H9 (cell line): ENCODE results near the gene HNRNPA3. TPM values are rescaled to one million over a fixed set of nuclear protein-coding genes. Genes with fewer than 3 reads are reported as not detected.
A peak's percentile ranks its signal among the peaks of the same experiment; 100 is the strongest.

Source experiments
- DNase-seq: peaks from one replicate; pipeline ENCODE4 v3.0.0-alpha.2; 2017
- H2AFZ ChIP-seq: one replicate; pipeline ENCODE4 v1.6.1; 2013; ENCODE audit warnings: mild to moderate bottlenecking, low read length, control low read depth, moderate library complexity
- H2AK5ac ChIP-seq: 2 replicates; pipeline ENCODE4 v1.6.1; 2013; ENCODE audit warnings: low read length, control low read depth, mixed read lengths; ENCODE audit not compliant: insufficient read length
- H2BK120ac ChIP-seq: one replicate; pipeline ENCODE4 v1.6.1; 2013; ENCODE audit warnings: low read depth, mild to moderate bottlenecking, low read length, control low read depth, inconsistent platforms; ENCODE audit not compliant: poor library complexity, severe bottlenecking
- H2BK12ac ChIP-seq: 2 replicates; pipeline ENCODE4 v1.6.1; 2013; ENCODE audit warnings: low read length, control low read depth, mixed read lengths, low read depth; ENCODE audit not compliant: insufficient read length
- H2BK15ac ChIP-seq: 2 replicates; pipeline ENCODE4 v1.6.1; 2013; ENCODE audit warnings: low read depth, low read length, control low read depth
- H2BK20ac ChIP-seq: one replicate; pipeline ENCODE4 v1.6.1; 2013; ENCODE audit warnings: low read depth, mild to moderate bottlenecking, low read length, control low read depth, inconsistent platforms; ENCODE audit not compliant: poor library complexity, severe bottlenecking
- H2BK5ac ChIP-seq: 2 replicates; pipeline ENCODE4 v1.6.1; 2013; ENCODE audit warnings: low read length, control low read depth, mixed read lengths; ENCODE audit not compliant: insufficient read length
- H3K14ac ChIP-seq: 2 replicates; pipeline ENCODE4 v1.6.1; 2013; ENCODE audit warnings: low read length, control low read depth; ENCODE audit not compliant: insufficient read depth
- H3K18ac ChIP-seq: 2 replicates; pipeline ENCODE4 v1.6.1; 2013; ENCODE audit warnings: low read depth, mild to moderate bottlenecking, mixed read lengths, low read length, control low read depth; ENCODE audit not compliant: insufficient read length
- H3K23ac ChIP-seq: 2 replicates; pipeline ENCODE4 v1.6.1; 2013; ENCODE audit warnings: low read length, control low read depth, mixed read lengths, low read depth; ENCODE audit not compliant: insufficient read length
- H3K23me2 ChIP-seq: 2 replicates; pipeline ENCODE4 v1.6.1; 2013; ENCODE audit warnings: low read depth, mild to moderate bottlenecking, mixed read lengths, low read length, control low read depth; ENCODE audit not compliant: insufficient read length, poor library complexity, severe bottlenecking
- H3K27ac ChIP-seq: 2 replicates; pipeline ENCODE4 v1.5.1; 2013; ENCODE audit warnings: low read length, control low read depth, mixed read lengths, low read depth; ENCODE audit not compliant: insufficient read length
- H3K27me3 ChIP-seq: 2 replicates; pipeline ENCODE4 v1.6.1; 2013; ENCODE audit warnings: low read length, control low read depth, inconsistent platforms; ENCODE audit not compliant: insufficient read depth
- H3K4ac ChIP-seq: 2 replicates; pipeline ENCODE4 v1.6.1; 2013; ENCODE audit warnings: low read depth, mild to moderate bottlenecking, control low read depth, inconsistent platforms, low read length, moderate library complexity
- H3K4me1 ChIP-seq: 2 replicates; pipeline ENCODE4 v1.6.1; 2013; ENCODE audit warnings: low read length, control low read depth, inconsistent platforms; ENCODE audit not compliant: insufficient read depth
- H3K4me2 ChIP-seq: 2 replicates; pipeline ENCODE4 v1.6.1; 2013; ENCODE audit warnings: low read length, control low read depth, mixed read lengths; ENCODE audit not compliant: insufficient read length, insufficient read depth
- H3K56ac ChIP-seq: 2 replicates; pipeline ENCODE4 v1.6.1; 2013; ENCODE audit warnings: low read depth, mild to moderate bottlenecking, mixed read lengths, low read length, control low read depth; ENCODE audit not compliant: insufficient read length
- H3K79me1 ChIP-seq: 2 replicates; pipeline ENCODE4 v1.6.1; 2013; ENCODE audit warnings: low read depth, mild to moderate bottlenecking, moderate library complexity, low read length, control low read depth, inconsistent platforms; ENCODE audit not compliant: insufficient read depth, poor library complexity, severe bottlenecking
- H3K79me2 ChIP-seq: 2 replicates; pipeline ENCODE4 v1.6.1; 2013; ENCODE audit warnings: low read length, control low read depth, inconsistent platforms; ENCODE audit not compliant: insufficient read depth
- H3K9ac ChIP-seq: 2 replicates; pipeline ENCODE4 v1.6.1; 2013; ENCODE audit warnings: low read length, control low read depth, mixed read lengths; ENCODE audit not compliant: insufficient read length; ENCODE audit errors: extremely low read depth
- H3K9me3 ChIP-seq: one replicate; pipeline ENCODE4 v1.6.1; 2013; ENCODE audit warnings: low read depth, low read length, inconsistent platforms; ENCODE audit not compliant: control insufficient read depth
- H3T11ph ChIP-seq: one replicate; pipeline ENCODE4 v1.6.1; 2013; ENCODE audit warnings: mild to moderate bottlenecking, low read length, control low read depth, inconsistent platforms
- H4K20me1 ChIP-seq: one replicate; pipeline ENCODE4 v1.6.1; 2013; ENCODE audit not compliant: control insufficient read depth, insufficient read length, insufficient read depth
- H4K5ac ChIP-seq: 2 replicates; pipeline ENCODE4 v1.6.1; 2013; ENCODE audit warnings: low read depth, mild to moderate bottlenecking, mixed read lengths, low read length, control low read depth; ENCODE audit not compliant: insufficient read length
- H4K8ac ChIP-seq: replicated peaks from 2 replicates; pipeline ENCODE4 v1.6.1; 2013; ENCODE audit warnings: low read length, control low read depth, mixed read lengths, low read depth; ENCODE audit not compliant: insufficient read length
- H4K91ac ChIP-seq: 2 replicates; pipeline ENCODE4 v1.6.1; 2013; ENCODE audit warnings: low read depth, mild to moderate bottlenecking, moderate library complexity, mixed read lengths, low read length, control low read depth; ENCODE audit not compliant: insufficient read length
- H3K27ac Mint-ChIP-seq, 3 experiments: 2 replicates in 2 of 3; 3 replicates in 1 of 3; pipeline ENCODE4 v1.8.0; 2020 to 2021; ENCODE audit warnings: mixed read lengths in 3 of 3, mild to moderate bottlenecking in 1 of 3, moderate library complexity in 1 of 3
- H3K27me3 Mint-ChIP-seq: 2 replicates; pipeline ENCODE4 v1.8.0; 2021; ENCODE audit warnings: low read depth, mild to moderate bottlenecking, moderate library complexity, mixed read lengths
- H3K36me3 Mint-ChIP-seq, 3 experiments: 2 replicates in 2 of 3; 3 replicates in 1 of 3; pipeline ENCODE4 v1.8.0; 2020 to 2021; ENCODE audit warnings: low read depth in 3 of 3, mixed read lengths in 3 of 3; ENCODE audit not compliant: insufficient read depth in 1 of 3
- H3K4me1 Mint-ChIP-seq, 2 experiments: 2 replicates each; pipeline ENCODE4 v1.8.0; 2020; ENCODE audit warnings: mixed read lengths in 2 of 2
- H3K4me3 Mint-ChIP-seq, 2 experiments: 2 replicates in 1 of 2; 3 replicates in 1 of 2; pipeline ENCODE4 v1.8.0; 2020 to 2021; ENCODE audit warnings: mild to moderate bottlenecking in 2 of 2, mixed read lengths in 2 of 2, moderate library complexity in 1 of 2
- H3K9me3 Mint-ChIP-seq, 2 experiments: 2 replicates in 1 of 2; 3 replicates in 1 of 2; pipeline ENCODE4 v1.8.0; 2020; ENCODE audit warnings: mild to moderate bottlenecking in 2 of 2, mixed read lengths in 2 of 2, moderate library complexity in 1 of 2
- CTCF ChIP-seq: fragments of 200-600 bp; sonication (generic); conservative IDR thresholded peaks from 3 replicates; pipeline ENCODE4 v1.8.0; 2021; ENCODE audit warnings: antibody characterized with exemption, mild to moderate bottlenecking
- WGBS: extraction: QIAGEN DNeasy Blood & Tissue Kit; methylation state at CpG from one replicate; pipeline ENCODE4 v1.1.7; 2013; ENCODE audit warnings: missing lambda C conversion rate, low lambda C conversion rate, mixed read lengths; ENCODE audit not compliant: insufficient read length; ENCODE audit errors: extremely low coverage; 5-methylcytosine and 5-hydroxymethylcytosine counted together
- total RNA-seq: library from RNA; stranded (reverse); gene quantifications from 2 replicates; pipeline ENCODE4 v1.2.1, GENCODE V29; 2021

The HNRNPA3 gene
- total RNA-seq, 1 experiment from 2014 or later = 405 TPM

- H2AFZ ChIP-seq = peak overlapping the region; percentile 100
- H2BK5ac ChIP-seq = no peak overlapping the region
- no peaks in the 10 kb centered on the region for H3K79me2 ChIP-seq
- no peak overlapping the region for H3K56ac ChIP-seq
- DNase-seq = no peak
- no peak overlapping the region for H3K23ac ChIP-seq
- no peaks in the 10 kb centered on the region for H4K20me1 ChIP-seq
- no peaks in the 10 kb centered on the region for H3K79me1 ChIP-seq
- no peak overlapping the region for H4K91ac ChIP-seq
- no peaks in the 10 kb centered on the region for H3K36me3 Mint-ChIP-seq
- H3K18ac ChIP-seq = peak overlapping the region; percentile 33
- H3K9me3 Mint-ChIP-seq = no peaks in the 10 kb centered on the region
- peaks cover 3% of the 10 kb centered on the region for H3K23me2 ChIP-seq
- no CpG with 5 or more reads among the region's 8 CpGs for WGBS
- no peak overlapping the region for H3K4me2 ChIP-seq
- H2BK12ac ChIP-seq = no peak overlapping the region
- H4K5ac ChIP-seq = peak overlapping the region; percentile 70
- no peak overlapping the region for H2BK15ac ChIP-seq
- no peak overlapping the region for H3K4me3 Mint-ChIP-seq
- no peak overlapping the region for H3K14ac ChIP-seq
- H3K27ac Mint-ChIP-seq = no peak overlapping the region
- H3K27me3 Mint-ChIP-seq = no peaks in the 10 kb centered on the region
- no peak overlapping the region for H2AK5ac ChIP-seq
- no peak overlapping the region for H4K8ac ChIP-seq
- no peak overlapping the region; the same call in 1 of the 2 replicates for H3K4ac ChIP-seq
- H3K9ac ChIP-seq = peak overlapping the region; percentile 20
- H3K27me3 ChIP-seq = no peaks in the 10 kb centered on the region
- no peak overlapping the region for H2BK120ac ChIP-seq
- no peak overlapping the region for H2BK20ac ChIP-seq
- peak overlapping the region; percentile 83 for H3T11ph ChIP-seq
- no peak for TF ChIP-seq CTCF
- H3K9me3 ChIP-seq = no peaks in the 10 kb centered on the region
- H3K4me1 Mint-ChIP-seq = peaks cover 24 to 31% of the 10 kb centered on the region in 2 experiments
- H3K27ac ChIP-seq = no peak overlapping the region
- H3K4me1 ChIP-seq = peaks cover 3% of the 10 kb centered on the region
These were observed 47.5 kb upstream of the HNRNPA3 start for GRCh38 chr2:177165061-177165583.
